ENCODE measurements around the gene HSP90B1.

The HSP90B1 gene

DNA sequence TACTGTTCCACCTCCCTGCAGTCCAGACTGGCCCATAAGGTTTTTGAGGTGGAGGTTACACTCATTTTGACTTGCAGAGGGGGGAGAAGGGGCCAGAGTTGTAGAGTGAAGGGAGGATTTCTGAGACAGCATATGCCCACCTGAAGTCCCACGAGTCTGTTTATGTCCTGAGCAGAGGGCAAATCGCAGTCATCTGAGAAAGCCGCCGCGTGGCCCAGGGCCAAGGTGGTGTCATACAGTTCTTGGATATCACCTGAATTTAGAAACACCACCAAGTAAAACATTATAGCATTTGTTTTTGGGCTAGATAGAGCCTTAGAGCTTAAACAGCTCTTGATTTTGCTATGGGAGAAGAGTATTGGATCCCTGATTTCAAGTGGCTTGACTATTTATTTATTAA is 66.4 kb downstream of the HSP90B1 start:
- Histone ChIP-seq H3K9me3 (no peaks in the 10 kb centered on the region), H3K4me1 (no peaks in the 10 kb centered on the region), H3K36me3 (no peaks in the 10 kb centered on the region; the same call in 1 of the 2 replicates), H3K27me3 (no peaks in the 10 kb centered on the region), H3K4me3 (ENCODE audit: low read depth, low read length) (no peak overlapping the region)
- TF ChIP-seq CTCF (IDR thresholded peaks at IDR 0.05; ENCODE audit: low read depth, low read length), result no peak
- no peak for DNase-seq

GRCh38 chr12:103997286-103997900 is 67.2 kb downstream of the HSP90B1 start:
- Histone ChIP-seq H3K9me3 (no peaks in the 10 kb centered on the region), H3K36me3 (no peaks in the 10 kb centered on the region; the same call in 1 of the 2 replicates), H3K4me3 (ENCODE audit: low read depth, low read length) (no peak overlapping the region), H3K27me3 (no peaks in the 10 kb centered on the region), H3K4me1 (no peaks in the 10 kb centered on the region)
- DNase-seq, result no peak
- no peak for TF ChIP-seq CTCF (IDR thresholded peaks at IDR 0.05; ENCODE audit: low read depth, low read length)
